Endothelial cell of umbilical vein (primary cell): Measurements from ENCODE around the gene SERGEF. TPM values are rescaled to one million over a fixed set of nuclear protein-coding genes. Genes with fewer than 3 reads are reported as not detected.

Experiments used
- Bru-seq: library from RNA; stranded (reverse); fragments of 400-500 nt; gene quantifications from one replicate; lab custom pipeline; 2021; lab: Mats Ljungman, UMichigan
- BruChase-seq, 2 experiments: library from RNA; stranded (reverse); fragments of 400-500 nt; gene quantifications; one replicate each; lab custom pipeline; 2021; lab: Mats Ljungman, UMichigan
- BruUV-seq: library from RNA; stranded (reverse); fragments of 400-500 nt; replicated peaks from 2 replicates; lab custom pipeline; 2021; lab: Mats Ljungman, UMichigan
- CTCF ChIA-PET: fragments of 300-600, 350-600 bp; sonication (Branson Sonifier 250); formaldehyde crosslinking; loops from one replicate; lab custom pipeline; 2021; ENCODE audit warnings: antibody characterized with exemption, inconsistent platforms; lab: Charles Lee
- POLR2A ChIA-PET: fragments of 300-600, 350-600 bp; sonication (Branson Sonifier 250); formaldehyde crosslinking; loops from one replicate; lab custom pipeline; 2021; ENCODE audit warnings: antibody characterized with exemption, inconsistent platforms; lab: Charles Lee
- DNase-seq: peaks from one replicate; pipeline ENCODE4 v3.0.0-alpha.2; 2011; ENCODE audit warnings: low read depth, low spot score
- FAIRE-seq: peaks from 2 replicates; lab custom pipeline; 2011; peaks lifted over from hg19 to GRCh38; lab: Jason Lieb, UNC
- H2AFZ ChIP-seq: 2 replicates; pipeline ENCODE4 v1.6.0; 2012; ENCODE audit warnings: low read depth, low read length, control low read depth, inconsistent platforms
- H3K27ac ChIP-seq: 2 replicates; pipeline ENCODE4 v1.5.1; 2011; ENCODE audit warnings: low read depth, mild to moderate bottlenecking, control low read depth, low read length, moderate library complexity; ENCODE audit not compliant: insufficient read depth
- H3K27me3 ChIP-seq, 2 experiments: 2 replicates each; pipeline versions ENCODE4 v1.6.0 to v1.6.1; 2011; ENCODE audit warnings: low read length in 2 of 2, mixed read lengths in 1 of 2; ENCODE audit not compliant: control insufficient read depth in 2 of 2, insufficient read depth in 2 of 2
- H3K36me3 ChIP-seq, 2 experiments: 2 replicates in 1 of 2; 3 replicates in 1 of 2; pipeline ENCODE4 v1.5.1; 2011; ENCODE audit warnings: low read length in 2 of 2, mild to moderate bottlenecking in 1 of 2, moderate library complexity in 1 of 2; ENCODE audit not compliant: control insufficient read depth in 2 of 2, insufficient read depth in 2 of 2; ENCODE audit errors: extremely low read depth in 1 of 2
- H3K4me1 ChIP-seq: 3 replicates; pipeline ENCODE4 v1.5.1; 2011; ENCODE audit warnings: mild to moderate bottlenecking, low read length; ENCODE audit not compliant: control insufficient read depth, insufficient read depth; ENCODE audit errors: extremely low read depth
- H3K4me2 ChIP-seq: 2 replicates; pipeline ENCODE4 v1.6.1; 2011; ENCODE audit warnings: low read length, control low read depth, mixed read lengths; ENCODE audit not compliant: insufficient read depth
- H3K4me3 ChIP-seq, 3 experiments: fragments of 200-600 bp in 1 of 3; sonication (generic), shearing (Covaris generic) in 1 of 3; replicated peaks in 1 of 3; 2 replicates each; pipeline ENCODE4 v1.5.1; 2011 to 2016; ENCODE audit warnings: control low read depth in 3 of 3, low read length in 3 of 3, mild to moderate bottlenecking in 2 of 3, inconsistent platforms in 1 of 3, low read depth in 1 of 3, moderate library complexity in 1 of 3; ENCODE audit not compliant: insufficient read depth in 1 of 3
- H3K79me2 ChIP-seq: 2 replicates; pipeline ENCODE4 v1.6.0; 2012; ENCODE audit warnings: low read length, inconsistent platforms; ENCODE audit not compliant: control insufficient read depth, insufficient read depth
- H3K9ac ChIP-seq: replicated peaks from 2 replicates; pipeline ENCODE3; 2011; ENCODE audit warnings: low read length, control low read depth; ENCODE audit not compliant: insufficient read depth; ENCODE audit errors: extremely low read depth
- H3K9me1 ChIP-seq: replicated peaks from 3 replicates; pipeline ENCODE4 v1.6.0; 2011; ENCODE audit warnings: mild to moderate bottlenecking, low read length; ENCODE audit not compliant: control insufficient read depth, insufficient read depth; ENCODE audit errors: extremely low read depth
- H3K9me3 ChIP-seq: replicated peaks from 2 replicates; pipeline ENCODE4 v1.5.1; 2012; ENCODE audit warnings: low read length, inconsistent platforms; ENCODE audit not compliant: control insufficient read depth, insufficient read depth
- H4K20me1 ChIP-seq: replicated peaks from 2 replicates; pipeline ENCODE3; 2011; ENCODE audit warnings: mild to moderate bottlenecking, low read length; ENCODE audit not compliant: control insufficient read depth, insufficient read depth; ENCODE audit errors: extremely low read depth
- EZH2 ChIP-seq: IDR thresholded peaks from 2 replicates; pipeline ENCODE4 v1.6.1; 2012; ENCODE audit warnings: borderline replicate concordance, low read depth, mild to moderate bottlenecking, moderate library complexity, low read length, inconsistent platforms; ENCODE audit not compliant: severe bottlenecking
- FOS ChIP-seq: IDR thresholded peaks from 2 replicates; pipeline ENCODE4 v1.6.1; 2011; ENCODE audit warnings: mild to moderate bottlenecking, low read length, moderate library complexity, borderline replicate concordance; ENCODE audit not compliant: insufficient read depth
- GATA2 ChIP-seq: IDR thresholded peaks from 2 replicates; pipeline ENCODE4 v1.7.0; 2011; ENCODE audit warnings: low read depth, mild to moderate bottlenecking, moderate library complexity, mixed read lengths, low read length; ENCODE audit not compliant: insufficient read length, insufficient read depth
- JUN ChIP-seq: IDR thresholded peaks from 2 replicates; pipeline ENCODE4 v1.6.1; 2011; ENCODE audit warnings: borderline replicate concordance, low read depth; ENCODE audit not compliant: insufficient read length, insufficient read depth
- MYC ChIP-seq: IDR thresholded peaks from one replicate; pipeline ENCODE4 v1.6.1; 2011; ENCODE audit warnings: mild to moderate bottlenecking, low read depth, low read length
- POLR2A ChIP-seq: IDR thresholded peaks from 2 replicates; pipeline ENCODE4 v1.6.1; 2012; ENCODE audit warnings: low read depth, mild to moderate bottlenecking, control low read depth, low read length
- POLR2AphosphoS5 ChIP-seq: IDR thresholded peaks from 2 replicates; pipeline ENCODE4 v1.6.1; 2012; ENCODE audit warnings: low read depth, mild to moderate bottlenecking, control low read depth, low read length, moderate library complexity; ENCODE audit not compliant: insufficient read depth
- dilution Hi-C: fragments of 300-500 bp; cut with MboI; formaldehyde crosslinking; loops from one replicate; pipeline ENCODE4 v1.15.0; 2019; ENCODE audit warnings: low sequenced_read_pairs; ENCODE audit not compliant: extremely low pct_ligation_motif_present
- intact Hi-C: fragments of 100-400 bp; cut with micrococcal nuclease; formaldehyde crosslinking; loops from one replicate; pipeline ENCODE4 v1.10.0; 2022
- long read RNA-seq: library from polyadenylated mRNA; stranded (forward); transcript quantifications from one replicate; pipeline ENCODE4 v2.0.0, GENCODE V29; 2021
- polyA minus RNA-seq, 3 experiments: library from RNA; depleted of rRNA, polyadenylated mRNA; stranded (reverse); fragments of >200 nt; gene quantifications; 1 replicate in 1 of 3; 2 replicates in 2 of 3; pipeline ENCODE4 v1.2.3, GENCODE V29; 2011
- polyA plus RNA-seq, 4 experiments: library from polyadenylated mRNA; depleted of rRNA in 3 of 4; stranded (reverse) in 3 of 4; unstranded in 1 of 4; fragments of >200 nt; gene quantifications; 2 replicates each; pipeline versions ENCODE4 v1.2.1 to v1.2.3, GENCODE V29; 2011 to 2012; ENCODE audit warnings: missing spikeins in 1 of 4
- total RNA-seq: library from RNA; stranded (reverse); gene quantifications from 2 replicates; pipeline ENCODE4 v1.2.3, GENCODE V29; 2021
- TF ChIP-seq, protein P1 (sequence below): IDR thresholded peaks from 2 replicates; pipeline ENCODE4 v1.6.1; 2011; ENCODE audit not compliant: insufficient read depth, insufficient read length
- TF ChIP-seq, protein P2 (sequence below), 2 donors: IDR thresholded peaks; 1 replicate in 1 of 2; 2 replicates in 1 of 2; pipeline ENCODE4 v1.5.1; 2011; ENCODE audit warnings: low read length in 2 of 2, mild to moderate bottlenecking in 2 of 2, moderate library complexity in 2 of 2, control low read depth in 1 of 2, inconsistent platforms in 1 of 2, low read depth in 1 of 2; ENCODE audit not compliant: insufficient read depth in 1 of 2; ENCODE audit errors: extremely low read depth in 1 of 2

The SERGEF gene
- 12.3 and 16.7 TPM in 2 replicates for total RNA-seq
- 8.7 and 9.2 TPM in 2 replicates for polyA plus RNA-seq
- polyA plus RNA-seq (2011; cell fraction: cytosol; rRNA removed), result 11.1 and 12.2 TPM in 2 replicates
- 11.4 and 12.0 TPM in 2 replicates for polyA plus RNA-seq (2011; cell fraction: nucleus; rRNA removed)
- polyA plus RNA-seq (2012), result 18.3 and 19.8 TPM in 2 replicates
- polyA minus RNA-seq, result 10.3 and 12.9 TPM in 2 replicates
- polyA minus RNA-seq (2011; cell fraction: cytosol; rRNA and poly(A)+ RNA removed), result 11.7 TPM
- polyA minus RNA-seq (2011; cell fraction: nucleus; rRNA and poly(A)+ RNA removed), result 11.5 and 12.2 TPM in 2 replicates
- Bru-seq, nascent RNA, result percentile 51 among the genes with signal in this experiment
- percentile 40 among the genes with signal in this experiment for BruChase-seq, experiment 1, labeled RNA remaining after a 6-hour chase
- BruChase-seq, experiment 2, labeled RNA remaining after a 2-hour chase, result percentile 48 among the genes with signal in this experiment
- long read RNA-seq, transcript SERGEF-201 (11 exons, 1,566 nt), result major isoform, 7 of 26 reads
- long read RNA-seq, partial matches to known transcripts, result 2 of 26 reads
- long read RNA-seq, other reads (novel, unspliced or antisense), result 14 of 26 reads

DNA sequence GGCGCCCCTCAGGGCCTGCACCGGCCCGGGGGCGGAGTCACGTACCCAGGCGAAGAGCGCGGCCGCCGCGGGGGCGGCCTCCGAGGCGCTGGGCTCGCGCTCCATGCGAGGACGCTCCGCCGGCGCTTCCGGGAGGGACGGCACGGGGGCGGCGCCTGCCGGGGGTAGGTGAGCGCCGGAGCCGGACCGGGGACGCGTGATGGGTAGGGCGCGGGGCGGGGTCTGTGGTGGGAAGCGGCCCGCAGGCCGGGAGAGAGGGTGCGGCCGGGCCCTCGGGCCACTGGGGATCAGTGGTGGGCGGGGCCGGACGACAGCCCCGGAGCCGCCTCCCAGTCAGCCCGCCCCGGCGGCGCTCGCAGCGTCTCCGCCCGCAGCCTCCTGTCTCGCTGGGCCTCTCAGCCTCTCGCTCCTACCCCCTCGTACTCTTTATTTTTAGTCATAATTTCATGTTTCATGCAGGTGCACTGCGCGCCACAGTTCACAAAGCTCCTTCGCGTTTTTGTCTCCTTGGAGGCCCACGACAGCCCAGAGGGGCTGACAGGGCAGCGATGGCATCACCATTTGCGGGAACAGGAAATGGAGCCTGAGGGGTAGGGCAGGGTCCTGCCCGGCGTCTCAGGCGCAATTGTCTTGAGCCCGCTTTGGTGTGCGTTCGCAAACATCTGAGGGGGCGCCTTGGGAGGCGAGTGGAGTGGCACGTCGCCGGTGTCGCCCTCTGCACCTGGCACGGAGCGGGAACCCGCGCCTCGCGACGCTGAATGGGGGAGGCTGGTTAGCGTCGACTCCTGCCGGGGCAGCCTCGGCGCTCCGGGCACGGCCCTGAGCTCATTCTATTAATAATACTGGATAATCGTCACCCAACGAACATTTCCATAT, at the start of gene SERGEF:
SERGEF (minus strand) TSS at position 142 of the 876 bp plus-strand sequence; CDS start at position 105, 37 bp downstream.
- POLR2A ChIA-PET, result no interaction called here
- Histone ChIP-seq H3K36me3 (no peaks in the 10 kb centered on the region), H2AFZ (peak within 1 kb of the TSS; percentile 96), H3K79me2 (no peaks in the 10 kb centered on the region), H3K27me3 (peaks cover 9 to 16% of the 10 kb centered on the region in 2 experiments), H4K20me1 (no peaks in the 10 kb centered on the region), H3K9me1 (no peaks in the 10 kb centered on the region), H3K4me2 (peak within 1 kb of the TSS; percentile 70), H3K27ac (peak within 1 kb of the TSS; percentile 2), H3K9me3 (no peaks in the 10 kb centered on the region), H3K9ac (peak within 1 kb of the TSS; percentile 54), H3K4me1 (peaks cover 9% of the 10 kb centered on the region), H3K4me3 (peak within 1 kb of the TSS; percentile 59 to 85 (median 62))
- CTCF ChIA-PET, result interaction anchor here (0.7 to 2.3 kb wide), 6 partner anchors 12 to 231 kb away, joined by 3 to 5 read pairs (median 4); partner anchors contain the start of gene SAAL1
- TF ChIP-seq, protein P1, sequence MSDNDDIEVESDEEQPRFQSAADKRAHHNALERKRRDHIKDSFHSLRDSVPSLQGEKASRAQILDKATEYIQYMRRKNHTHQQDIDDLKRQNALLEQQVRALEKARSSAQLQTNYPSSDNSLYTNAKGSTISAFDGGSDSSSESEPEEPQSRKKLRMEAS, result no peak
- TF ChIP-seq POLR2A (peak; percentile 78), POLR2AphosphoS5 (peak; percentile 75)
- DNase-seq, result peak; percentile 77
- FAIRE-seq, result peak; percentile 82
- dilution Hi-C loops (no loop called here), intact Hi-C loops (loop anchor here (1.0 to 5.0 kb wide), 3 partner anchors 68 to 309 kb away; partner anchors contain the start of genes GTF2H1, HPS5 and SAAL1)
- no TSS peak for BruUV-seq

DNA sequence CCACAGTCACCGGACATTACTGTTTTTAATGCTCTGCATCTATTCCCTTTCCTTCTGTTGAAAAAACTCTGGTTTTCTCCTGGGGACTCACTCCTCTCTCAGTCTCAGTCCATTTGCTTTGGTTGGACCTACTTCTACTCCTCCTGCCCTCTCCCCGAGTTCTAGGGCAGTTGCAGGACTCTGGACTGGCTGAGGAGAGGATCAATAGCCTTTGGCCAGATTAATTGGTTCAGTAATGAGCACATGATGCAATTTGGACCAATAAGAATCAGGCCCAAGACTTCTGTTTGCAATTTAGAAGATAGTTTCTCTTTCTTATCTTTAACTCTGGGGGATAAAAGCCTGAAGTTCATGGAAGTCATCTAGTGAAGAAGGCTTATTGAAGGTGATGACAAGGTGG, 48.5 kb upstream of the SERGEF start:
- CTCF ChIA-PET, result no interaction called here
- Histone ChIP-seq H3K4me1 (no peaks in the 10 kb centered on the region), H3K9ac (no peak overlapping the region), H3K9me1 (no peaks in the 10 kb centered on the region), H3K79me2 (no peaks in the 10 kb centered on the region), H3K27ac (no peak overlapping the region), H3K36me3 (no peaks in the 10 kb centered on the region), H3K4me2 (no peak overlapping the region), H3K27me3 (no peaks in the 10 kb centered on the region), H3K4me3 (no peak overlapping the region), H4K20me1 (no peaks in the 10 kb centered on the region), H3K9me3 (no peaks in the 10 kb centered on the region), H2AFZ (no peak overlapping the region)
- intact Hi-C loops (no loop called here), dilution Hi-C loops (no loop called here)
- no peak for DNase-seq
- BruUV-seq, result no TSS peak
- TF ChIP-seq, protein P1, result no peak
- TF ChIP-seq POLR2AphosphoS5 (no peak), GATA2 (no peak), MYC (no peak), EZH2 (no peak), FOS (no peak), POLR2A (no peak), JUN (no peak)
- TF ChIP-seq, protein P2, sequence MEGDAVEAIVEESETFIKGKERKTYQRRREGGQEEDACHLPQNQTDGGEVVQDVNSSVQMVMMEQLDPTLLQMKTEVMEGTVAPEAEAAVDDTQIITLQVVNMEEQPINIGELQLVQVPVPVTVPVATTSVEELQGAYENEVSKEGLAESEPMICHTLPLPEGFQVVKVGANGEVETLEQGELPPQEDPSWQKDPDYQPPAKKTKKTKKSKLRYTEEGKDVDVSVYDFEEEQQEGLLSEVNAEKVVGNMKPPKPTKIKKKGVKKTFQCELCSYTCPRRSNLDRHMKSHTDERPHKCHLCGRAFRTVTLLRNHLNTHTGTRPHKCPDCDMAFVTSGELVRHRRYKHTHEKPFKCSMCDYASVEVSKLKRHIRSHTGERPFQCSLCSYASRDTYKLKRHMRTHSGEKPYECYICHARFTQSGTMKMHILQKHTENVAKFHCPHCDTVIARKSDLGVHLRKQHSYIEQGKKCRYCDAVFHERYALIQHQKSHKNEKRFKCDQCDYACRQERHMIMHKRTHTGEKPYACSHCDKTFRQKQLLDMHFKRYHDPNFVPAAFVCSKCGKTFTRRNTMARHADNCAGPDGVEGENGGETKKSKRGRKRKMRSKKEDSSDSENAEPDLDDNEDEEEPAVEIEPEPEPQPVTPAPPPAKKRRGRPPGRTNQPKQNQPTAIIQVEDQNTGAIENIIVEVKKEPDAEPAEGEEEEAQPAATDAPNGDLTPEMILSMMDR (IDR thresholded peaks at IDR 0.05; ENCODE audit: extremely low read depth in 1 of 2, insufficient read depth in 1 of 2, low read depth in 1 of 2, low read length in 2 of 2), result no peak
- POLR2A ChIA-PET, result no interaction called here
- no peak for FAIRE-seq
